ENCODE results near the gene BFSP2. TPM values are rescaled to one million over a fixed set of nuclear protein-coding genes. Genes with fewer than 3 reads are reported as not detected.

BFSP2 gene
- total and polyA plus RNA-seq, 2 of the 4 experiments (the other 2 are of a cell fraction) = not detected

DNA sequence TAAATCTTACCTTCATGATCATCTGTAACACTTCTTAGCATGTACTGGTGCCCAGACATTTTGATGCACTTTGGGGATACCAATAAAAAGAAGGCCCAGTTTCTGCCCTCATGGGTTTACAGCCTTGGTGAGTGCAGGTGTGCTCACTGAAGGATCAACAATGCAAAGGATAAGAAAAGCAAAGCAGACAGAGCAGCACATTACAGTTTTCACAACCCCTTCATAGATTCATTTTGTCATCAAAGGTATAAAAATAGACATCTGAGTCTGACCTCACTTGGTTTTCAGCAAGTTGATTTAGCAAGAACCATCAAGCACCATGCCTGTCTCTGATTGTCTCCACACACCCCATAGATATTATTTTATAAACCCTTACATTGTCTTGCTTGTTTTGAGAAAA is 77.6 kb downstream of the BFSP2 start:
- BruUV-seq (replicated peaks) = no TSS peak
- POLR2A ChIA-PET (ENCODE audit: unreplicated experiment) = no interaction called here

More for the DNA sequence above, 77.6 kb downstream of the BFSP2 start:
- Histone ChIP-seq H2AK5ac (ENCODE audit: low read depth, low read length) (no peak overlapping the region), H3K9ac (ENCODE audit: low read depth, low read length) (no peak overlapping the region), H3K18ac (ENCODE audit: low read depth, low read length) (no peak overlapping the region), H3K36me3 (ENCODE audit: control insufficient read depth, insufficient read depth, low read length) (no peaks in the 10 kb centered on the region), H3K79me1 (ENCODE audit: low read depth in 1 of 2, low read length in 2 of 2) (no peaks in the 10 kb centered on the region), H3K9me1 (ENCODE audit: insufficient read depth, low read length) (peaks cover 6% of the 10 kb centered on the region), H2BK15ac (ENCODE audit: low read depth, low read length) (no peak overlapping the region), H2AFZ (replicated peaks; ENCODE audit: low read length, poor library complexity) (no peak overlapping the region), H3K23ac (ENCODE audit: low read depth, low read length) (no peak overlapping the region; the same call in 1 of the 2 replicates), H3K27ac (ENCODE audit: insufficient read depth, low read length) (no peak overlapping the region), H4K5ac (ENCODE audit: low read depth, low read length) (no peak overlapping the region), H3K9me3 (ENCODE audit: control insufficient read depth, insufficient read depth, low read length) (no peaks in the 10 kb centered on the region), H3K27me3 (ENCODE audit: control insufficient read depth, insufficient read depth, low read length) (no peaks in the 10 kb centered on the region), H2BK20ac (ENCODE audit: low read depth, low read length) (no peak overlapping the region), H4K8ac (ENCODE audit: low read depth in 2 of 2, low read length in 2 of 2) (no peak overlapping the region), H3K4me2 (ENCODE audit: low read depth, low read length) (no peak overlapping the region), H2AK9ac (replicated peaks; ENCODE audit: low read depth, low read length, poor library complexity) (no peak overlapping the region), H3K14ac (replicated peaks; ENCODE audit: low read depth, low read length) (no peak overlapping the region), H3K4me3 (ENCODE audit: insufficient read depth, low read depth, low read length) (no peak overlapping the region), H2BK120ac (ENCODE audit: low read depth, low read length) (no peak overlapping the region), H2BK5ac (ENCODE audit: low read depth, low read length, poor library complexity, severe bottlenecking) (no peak overlapping the region), H3K4ac (ENCODE audit: low read depth, low read length) (no peak overlapping the region), H3K56ac (ENCODE audit: extremely low read depth, insufficient read depth, low read length) (no peak overlapping the region), H3K4me1 (ENCODE audit: control insufficient read depth, insufficient read depth, low read length) (peaks cover 11% of the 10 kb centered on the region), H4K20me1 (ENCODE audit: insufficient read depth, low read length) (no peaks in the 10 kb centered on the region), H4K91ac (ENCODE audit: insufficient read depth, low read depth, low read length) (no peak overlapping the region)
- no peak for ATAC-seq (ENCODE audit: low read depth)
- dilution Hi-C loops (cut with HindIII; ENCODE audit: low sequenced_read_pairs, unreplicated experiment) = no loop called here
- in situ Hi-C loops (cut with MboI; ENCODE audit: low sequenced_read_pairs) = no loop called here
- DNase-seq = no peak
- no peak for TF ChIP-seq RAD21 (IDR thresholded peaks at IDR 0.05; ENCODE audit: low read length)
- TF ChIP-seq SMC3 (IDR thresholded peaks at IDR 0.05; ENCODE audit: low read depth, low read length) = no peak
- TF ChIP-seq, protein P1, sequence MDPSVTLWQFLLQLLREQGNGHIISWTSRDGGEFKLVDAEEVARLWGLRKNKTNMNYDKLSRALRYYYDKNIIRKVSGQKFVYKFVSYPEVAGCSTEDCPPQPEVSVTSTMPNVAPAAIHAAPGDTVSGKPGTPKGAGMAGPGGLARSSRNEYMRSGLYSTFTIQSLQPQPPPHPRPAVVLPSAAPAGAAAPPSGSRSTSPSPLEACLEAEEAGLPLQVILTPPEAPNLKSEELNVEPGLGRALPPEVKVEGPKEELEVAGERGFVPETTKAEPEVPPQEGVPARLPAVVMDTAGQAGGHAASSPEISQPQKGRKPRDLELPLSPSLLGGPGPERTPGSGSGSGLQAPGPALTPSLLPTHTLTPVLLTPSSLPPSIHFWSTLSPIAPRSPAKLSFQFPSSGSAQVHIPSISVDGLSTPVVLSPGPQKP (IDR thresholded peaks at IDR 0.05; ENCODE audit: borderline replicate concordance, low read depth, low read length) = no peak
- CTCF ChIA-PET = interaction anchor here (0.5 to 1.4 kb wide), 2 partner anchors 13 to 118 kb away, joined by 4 read pairs; no protein-coding TSS in a partner anchor
- intact Hi-C loops (cut with micrococcal nuclease) = no loop called here
